ENCODE results near the gene POFUT2.
"Not testable (repeated sequence)": the region's sequence is repeated elsewhere in the genome, so short reads cannot be mapped to it uniquely, and the experiment has no call there.

Gene POFUT2

GRCh38 chr21:45309069-45309986 lies 21.6 kb upstream of the POFUT2 start:
- DNase-seq: peak; percentile 43

- no peak for DNase-seq
Measured at GRCh38 chr21:45308194-45309068, 20.7 kb upstream of the POFUT2 start.

- DNase-seq: not testable (repeated sequence)
Measured at GRCh38 chr21:45307597-45308158, 20.0 kb upstream of the POFUT2 start.

- no peak for DNase-seq
Measured at GRCh38 chr21:45306832-45307571, 19.3 kb upstream of the POFUT2 start.

GRCh38 chr21:45306453-45306831 lies 18.7 kb upstream of the POFUT2 start:
- no peak for DNase-seq

- DNase-seq: no peak
Measured at GRCh38 chr21:45305836-45306235, 18.1 kb upstream of the POFUT2 start.

- DNase-seq: peak; percentile 30
Measured at GRCh38 chr21:45304945-45305344, 17.2 kb upstream of the POFUT2 start.

- DNase-seq: no peak
Measured at GRCh38 chr21:45304476-45304830, 16.8 kb upstream of the POFUT2 start.

GRCh38 chr21:45303751-45304475 lies 16.2 kb upstream of the POFUT2 start:
- no peak for DNase-seq

GRCh38 chr21:45303091-45303615 lies 15.5 kb upstream of the POFUT2 start:
- DNase-seq: no peak

GRCh38 chr21:45302082-45303061 lies 14.7 kb upstream of the POFUT2 start:
- DNase-seq: peak; percentile 72

GRCh38 chr21:45301521-45302081 lies 13.9 kb upstream of the POFUT2 start:
- DNase-seq: no peak

- no peak for DNase-seq
Measured at GRCh38 chr21:45300786-45301520, 13.3 kb upstream of the POFUT2 start.

GRCh38 chr21:45299864-45300785 lies 12.4 kb upstream of the POFUT2 start:
- no peak for DNase-seq

- no peak for DNase-seq
Measured at GRCh38 chr21:45299026-45299863, 11.6 kb upstream of the POFUT2 start.

GRCh38 chr21:45297869-45298268 lies 10.2 kb upstream of the POFUT2 start:
- no peak for DNase-seq

- no peak for DNase-seq
Measured at GRCh38 chr21:45297329-45297728, 9.6 kb upstream of the POFUT2 start.
